Ectodermal cell (in vitro differentiated cells): ENCODE measurements around the gene VEZT.

Source experiments
- H3K27ac ChIP-seq: 2 replicates; pipeline ENCODE4 v1.7.0; 2013; ENCODE audit warnings: mild to moderate bottlenecking, low read depth, low read length; ENCODE audit not compliant: insufficient read depth, poor library complexity, severe bottlenecking
- H3K27me3 ChIP-seq: 2 replicates; pipeline ENCODE4 v1.7.0; 2013; ENCODE audit warnings: mild to moderate bottlenecking, low read length; ENCODE audit not compliant: insufficient read depth, control insufficient read depth, poor library complexity, severe bottlenecking
- H3K36me3 ChIP-seq: one replicate; pipeline ENCODE4 v1.7.0; 2013; ENCODE audit warnings: low read length; ENCODE audit not compliant: control insufficient read depth, insufficient read depth
- H3K4me1 ChIP-seq: one replicate; pipeline ENCODE4 v1.7.0; 2013; ENCODE audit warnings: low read length; ENCODE audit not compliant: control insufficient read depth, insufficient read depth
- H3K4me3 ChIP-seq: 2 replicates; pipeline ENCODE4 v1.7.0; 2013; ENCODE audit warnings: low read depth, low read length, control low read depth; ENCODE audit not compliant: insufficient read depth
- H3K9me3 ChIP-seq: 2 replicates; pipeline ENCODE4 v1.7.0; 2013; ENCODE audit warnings: mild to moderate bottlenecking, low read length, moderate library complexity; ENCODE audit not compliant: control insufficient read depth
- WGBS, 2 experiments: methylation state at CpG; one replicate each; pipeline ENCODE4 v1.1.7; 2013; ENCODE audit warnings: missing lambda C conversion rate in 2 of 2; 5-methylcytosine and 5-hydroxymethylcytosine counted together

VEZT gene

DNA sequence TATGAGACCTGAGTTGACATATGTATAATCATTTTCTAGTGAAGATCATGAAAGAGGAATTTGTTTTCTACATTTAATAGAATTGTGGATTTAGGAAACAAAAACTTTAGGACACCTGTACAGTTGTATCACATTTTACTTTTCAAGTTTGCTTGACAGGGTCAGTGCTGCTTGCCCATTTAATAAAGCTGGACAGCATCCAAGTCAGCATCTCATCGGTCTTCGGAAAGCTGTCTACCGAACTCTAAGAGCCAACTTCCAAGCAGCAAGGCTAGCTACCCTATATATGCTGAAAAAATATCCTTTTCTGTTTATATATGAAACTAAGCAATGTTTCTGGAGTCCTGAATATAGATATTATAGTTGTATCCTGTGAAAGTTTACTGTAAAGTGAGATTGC lies 52.3 kb downstream of the VEZT start:
- H3K36me3 ChIP-seq, result peaks cover 24% of the 10 kb centered on the region
- no peak overlapping the region for H3K4me3 ChIP-seq
- H3K4me1 ChIP-seq, result no peaks in the 10 kb centered on the region
- H3K9me3 ChIP-seq, result no peaks in the 10 kb centered on the region
- no peaks in the 10 kb centered on the region for H3K27me3 ChIP-seq
- H3K27ac ChIP-seq, result no peak overlapping the region
- WGBS, 2 experiments, result 97% methylated on average over 3 of the region's 3 CpGs

DNA sequence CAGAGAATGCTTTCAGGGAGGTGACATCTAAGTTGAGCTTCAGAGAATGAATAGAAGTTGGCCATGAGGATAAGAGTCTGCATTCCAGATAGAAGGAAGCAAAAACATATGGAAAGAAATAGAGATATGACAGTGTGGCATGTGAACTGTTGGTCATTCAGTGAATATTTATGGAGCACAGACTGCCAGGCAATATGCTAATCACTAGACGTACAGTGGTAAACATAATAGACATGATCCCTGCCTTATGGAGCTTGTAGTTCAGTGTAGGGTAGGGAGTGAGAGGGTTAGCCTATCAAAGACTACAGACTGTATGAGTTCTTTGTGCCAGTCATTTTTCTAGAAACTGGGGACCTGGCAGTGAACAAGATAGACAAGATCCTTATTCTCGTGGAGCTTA lies 53.9 kb downstream of the VEZT start:
- 94 to 97% methylated on average over 2 of the region's 2 CpGs for WGBS, 2 experiments
- no peak overlapping the region for H3K4me3 ChIP-seq
- H3K36me3 ChIP-seq, result peaks cover 28% of the 10 kb centered on the region
- no peaks in the 10 kb centered on the region for H3K9me3 ChIP-seq
- no peaks in the 10 kb centered on the region for H3K27me3 ChIP-seq
- H3K4me1 ChIP-seq, result no peaks in the 10 kb centered on the region
- no peak overlapping the region for H3K27ac ChIP-seq

DNA sequence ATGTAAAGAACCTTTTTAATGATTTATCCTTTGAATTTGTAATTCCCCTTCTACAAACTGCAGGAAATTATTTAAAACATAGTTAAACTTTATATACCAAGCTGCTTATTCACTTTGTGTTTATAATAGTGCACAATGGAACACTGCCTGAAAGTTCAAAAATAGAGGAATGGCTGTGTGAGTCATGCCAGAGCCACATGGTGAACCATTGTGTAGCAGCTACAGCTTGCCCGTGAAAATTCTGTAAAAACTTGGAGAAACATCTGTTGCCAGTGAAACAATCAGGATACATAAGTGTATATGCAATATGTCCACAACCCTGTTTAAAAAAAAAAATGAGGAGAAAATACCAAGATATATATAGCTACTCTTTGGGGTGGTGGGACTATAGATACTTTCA lies 59.5 kb downstream of the VEZT start:
- no peaks in the 10 kb centered on the region for H3K27me3 ChIP-seq
- H3K36me3 ChIP-seq, result peaks cover 11% of the 10 kb centered on the region
- no peak overlapping the region for H3K27ac ChIP-seq
- no peaks in the 10 kb centered on the region for H3K4me1 ChIP-seq
- no peak overlapping the region for H3K4me3 ChIP-seq
- H3K9me3 ChIP-seq, result no peaks in the 10 kb centered on the region
- 93 to 95% methylated on average over 1 of the region's 1 CpG for WGBS, 2 experiments

DNA sequence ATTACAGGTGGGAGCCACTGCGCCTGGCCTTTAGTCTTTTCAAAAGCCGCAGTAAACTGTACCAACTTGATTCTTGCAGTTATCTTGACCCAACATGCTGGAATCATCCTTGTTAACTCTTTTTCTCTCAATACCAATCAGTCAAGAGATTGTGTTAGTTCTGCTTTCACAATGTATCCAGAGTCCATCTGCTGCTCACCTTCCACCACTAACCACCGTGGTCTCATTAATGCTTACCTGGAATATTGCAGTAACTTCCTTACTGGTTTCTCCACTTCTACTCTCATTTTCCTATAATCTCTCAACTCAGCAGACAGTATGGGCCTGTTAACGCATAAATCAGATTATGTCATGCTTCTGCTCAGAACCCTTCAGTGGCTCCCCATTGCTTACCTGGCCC lies 62.2 kb downstream of the VEZT start:
- Histone ChIP-seq H3K36me3 (peaks cover 27% of the 10 kb centered on the region), H3K9me3 (no peaks in the 10 kb centered on the region), H3K4me1 (no peaks in the 10 kb centered on the region), H3K27ac (no peak overlapping the region), H3K4me3 (no peak overlapping the region), H3K27me3 (no peaks in the 10 kb centered on the region)
- WGBS, 2 experiments, result 94 to 95% methylated on average over 4 of the region's 4 CpGs

DNA sequence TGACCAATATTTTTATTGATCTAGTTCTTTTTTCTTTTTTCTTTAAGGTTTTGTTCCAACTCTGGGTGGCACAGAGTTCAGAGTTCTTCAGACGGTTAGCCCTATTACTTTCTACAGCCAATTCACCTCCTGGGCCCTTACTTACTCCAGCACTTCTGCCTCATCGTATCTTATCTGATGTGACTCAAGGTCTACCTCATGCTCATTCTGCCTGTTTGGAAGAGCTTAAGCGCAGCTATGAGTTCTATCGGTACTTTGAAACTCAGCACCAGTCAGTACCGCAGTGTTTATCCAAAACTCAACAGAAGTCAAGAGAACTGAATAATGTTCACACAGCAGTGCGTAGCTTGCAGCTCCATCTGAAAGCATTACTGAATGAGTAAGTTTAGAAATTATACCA lies 64.7 kb downstream of the VEZT start:
- 94 to 95% methylated on average over 6 of the region's 6 CpGs for WGBS, 2 experiments
- no peaks in the 10 kb centered on the region for H3K4me1 ChIP-seq
- H3K27me3 ChIP-seq, result no peaks in the 10 kb centered on the region
- H3K9me3 ChIP-seq, result no peaks in the 10 kb centered on the region
- H3K27ac ChIP-seq, result no peak overlapping the region
- no peak overlapping the region for H3K4me3 ChIP-seq
- H3K36me3 ChIP-seq, result peaks cover 24% of the 10 kb centered on the region

DNA sequence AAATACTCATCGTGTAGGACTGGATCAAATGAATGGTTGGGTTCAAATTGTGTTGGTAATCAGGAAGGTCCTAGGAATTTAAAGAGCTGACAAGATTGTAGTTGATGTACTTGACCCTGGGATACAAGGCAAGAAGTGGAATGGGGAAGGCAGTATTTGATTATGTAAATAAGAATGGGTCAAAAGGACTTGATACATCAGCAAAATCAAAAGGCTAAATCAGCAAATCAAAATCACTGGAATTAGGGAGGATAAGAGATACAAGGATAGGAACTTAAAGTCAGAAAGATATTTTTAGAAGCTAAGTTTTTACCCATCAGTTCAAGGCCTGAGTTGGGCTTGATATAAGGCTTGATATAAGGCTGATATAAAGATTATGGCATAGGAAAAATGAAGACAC lies 65.8 kb downstream of the VEZT start:
- H3K36me3 ChIP-seq, result peaks cover 25% of the 10 kb centered on the region
- H3K27me3 ChIP-seq, result no peaks in the 10 kb centered on the region
- H3K9me3 ChIP-seq, result no peaks in the 10 kb centered on the region
- H3K4me1 ChIP-seq, result no peaks in the 10 kb centered on the region
- H3K4me3 ChIP-seq, result no peak overlapping the region
- 97 to 100% methylated on average over 1 of the region's 1 CpG for WGBS, 2 experiments
- no peak overlapping the region for H3K27ac ChIP-seq

DNA sequence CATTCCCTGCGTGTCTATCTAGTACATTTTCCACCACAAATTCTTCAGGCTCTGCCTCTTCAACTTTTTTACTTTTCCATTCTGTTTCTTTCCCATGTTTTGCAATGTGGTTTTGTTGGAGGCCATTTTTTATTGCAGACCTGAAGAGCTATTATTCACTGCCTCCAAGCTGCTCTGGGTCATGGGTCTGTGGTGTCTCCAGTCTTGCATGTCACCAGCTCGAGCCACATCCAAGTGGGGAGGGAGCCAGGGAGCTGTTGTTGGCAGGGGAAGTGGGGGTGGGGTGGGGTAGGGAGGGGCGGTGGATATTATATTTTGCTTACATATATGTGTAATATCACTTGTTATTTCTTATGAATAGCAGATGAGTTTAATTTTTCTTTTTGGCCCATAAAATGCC lies 69.1 kb downstream of the VEZT start:
- peaks cover 29% of the 10 kb centered on the region for H3K36me3 ChIP-seq
- 92 to 96% methylated on average over 2 of the region's 3 CpGs for WGBS, 2 experiments

DNA sequence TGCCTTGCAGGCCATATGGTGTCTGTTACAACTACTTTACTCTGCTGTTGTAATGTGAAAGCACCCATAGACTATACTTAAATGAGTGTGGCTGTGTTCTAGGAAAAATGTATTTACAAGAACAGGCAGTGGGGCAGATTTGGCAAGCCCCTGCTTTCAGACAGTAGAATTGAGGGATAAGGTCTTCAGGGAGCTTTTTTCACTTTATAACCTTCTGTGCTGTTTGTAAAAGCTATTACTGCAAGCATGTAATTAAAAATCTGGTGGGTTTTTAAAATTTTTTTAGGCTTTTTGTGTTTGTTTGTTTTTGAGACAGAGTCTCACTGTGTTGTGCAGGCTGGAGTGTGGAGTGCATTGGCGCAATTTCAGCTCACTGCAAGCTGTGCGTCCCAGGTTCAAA lies 73.9 kb downstream of the VEZT start:
- no peak overlapping the region for H3K27ac ChIP-seq
- WGBS, 2 experiments, result 90 to 97% methylated on average over 2 of the region's 2 CpGs
- H3K36me3 ChIP-seq, result peaks cover 16% of the 10 kb centered on the region
- H3K4me3 ChIP-seq, result no peak overlapping the region
- H3K27me3 ChIP-seq, result no peaks in the 10 kb centered on the region
- no peaks in the 10 kb centered on the region for H3K4me1 ChIP-seq
- H3K9me3 ChIP-seq, result no peaks in the 10 kb centered on the region

More for the DNA sequence above, 69.1 kb downstream of the VEZT start:
- Histone ChIP-seq H3K4me1 (no peaks in the 10 kb centered on the region), H3K27me3 (no peaks in the 10 kb centered on the region), H3K27ac (no peak overlapping the region), H3K4me3 (no peak overlapping the region), H3K9me3 (no peaks in the 10 kb centered on the region)

DNA sequence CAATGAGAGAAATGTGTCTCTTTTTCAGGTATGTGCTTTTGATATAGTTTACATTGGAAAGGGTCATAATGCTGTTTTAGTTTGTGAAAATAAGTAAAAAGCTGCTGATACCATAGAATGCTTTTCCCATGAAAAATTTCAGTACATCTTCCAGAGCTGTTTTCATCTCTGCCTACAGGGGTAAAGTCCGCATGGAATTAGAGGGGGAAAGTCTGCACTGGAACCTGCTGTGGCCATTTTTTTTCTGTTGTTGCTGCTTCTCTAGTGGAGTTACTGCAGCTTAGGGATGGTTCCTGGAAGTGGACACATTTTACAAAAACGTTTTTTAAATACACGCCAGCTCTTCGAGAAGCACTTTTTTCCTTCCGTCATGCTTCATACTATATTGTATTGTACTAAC lies 81.3 kb downstream of the VEZT start:
- H3K27me3 ChIP-seq, result no peaks in the 10 kb centered on the region
- peaks cover 14% of the 10 kb centered on the region for H3K36me3 ChIP-seq
- H3K9me3 ChIP-seq, result no peaks in the 10 kb centered on the region
- H3K4me3 ChIP-seq, result no peak overlapping the region
- no peaks in the 10 kb centered on the region for H3K4me1 ChIP-seq
- WGBS, 2 experiments, result 86 to 87% methylated on average over 5 of the region's 5 CpGs
- H3K27ac ChIP-seq, result no peak overlapping the region

DNA sequence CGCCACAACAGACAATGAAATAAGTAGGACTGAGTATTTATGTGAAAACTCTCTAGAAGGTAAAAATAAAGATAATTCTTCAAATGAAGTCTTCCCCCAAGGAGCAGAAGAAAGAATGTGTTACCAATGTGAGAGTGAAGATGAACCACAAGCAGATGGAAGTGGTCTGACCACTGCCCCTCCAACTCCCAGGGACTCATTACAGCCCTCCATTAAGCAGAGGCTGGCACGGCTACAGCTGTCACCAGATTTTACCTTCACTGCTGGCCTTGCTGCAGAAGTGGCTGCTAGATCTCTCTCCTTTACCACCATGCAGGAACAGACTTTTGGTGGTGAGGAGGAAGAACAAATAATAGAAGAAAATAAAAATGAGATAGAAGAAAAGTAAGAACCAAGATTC lies 82.7 kb downstream of the VEZT start:
- Histone ChIP-seq H3K27ac (no peak overlapping the region), H3K9me3 (no peaks in the 10 kb centered on the region), H3K4me1 (no peaks in the 10 kb centered on the region), H3K4me3 (no peak overlapping the region), H3K36me3 (peaks cover 11% of the 10 kb centered on the region), H3K27me3 (no peaks in the 10 kb centered on the region)
- 91 to 92% methylated on average over 1 to 2 of the region's 2 CpGs for WGBS, 2 experiments

DNA sequence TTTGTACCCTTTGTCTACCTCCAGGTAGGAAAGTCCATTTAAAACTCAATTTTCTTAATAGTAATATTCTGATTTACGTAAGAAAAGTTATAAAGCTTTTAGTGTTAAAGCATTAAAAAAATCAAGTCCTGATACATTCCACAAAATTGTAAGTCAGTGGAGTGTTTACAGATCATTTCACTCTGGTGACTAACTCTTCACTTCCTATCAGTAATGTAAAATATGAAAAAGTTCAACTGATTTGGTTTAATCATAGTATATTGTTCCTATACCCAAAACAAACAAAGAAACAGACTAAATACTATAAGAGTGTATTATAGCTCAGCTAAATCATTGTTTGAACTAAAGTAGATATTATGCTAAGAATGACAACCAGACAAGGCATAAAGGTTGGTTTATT lies 85.9 kb downstream of the VEZT start:
- Histone ChIP-seq H3K4me1 (no peaks in the 10 kb centered on the region), H3K9me3 (no peaks in the 10 kb centered on the region), H3K27me3 (no peaks in the 10 kb centered on the region), H3K36me3 (peaks cover 11% of the 10 kb centered on the region), H3K4me3 (no peak overlapping the region), H3K27ac (no peak overlapping the region)
- no CpG with 5 or more reads among the region's 1 CpG for WGBS, 2 experiments
